T-cell (primary cell): ENCODE results near the gene SGIP1. TPM values are rescaled to one million over a fixed set of nuclear protein-coding genes. Genes with fewer than 3 reads are reported as not detected.

Source experiments
- ATAC-seq, 4 experiments: fragments of 200-7000 bp in 3 of 4; fragments of 150-1000 bp in 1 of 4; cut with Tn5 transposase; replicated peaks in 1 of 4; 1 replicate in 3 of 4; 2 replicates in 1 of 4; pipeline ENCODE4 v1.10.0; 2021; ENCODE audit warnings: moderate library complexity in 3 of 4, mild to moderate bottlenecking in 2 of 4, moderate number of reproducible peaks in 1 of 4
- CTCF ChIA-PET, 2 donors: fragments of 300-600 bp; sonication (Branson Sonifier 250); formaldehyde crosslinking; loops; one replicate each; lab custom pipeline; 2022; ENCODE audit warnings: antibody characterized with exemption in 2 of 2; lab: Charles Lee
- POLR2A ChIA-PET, 2 donors: fragments of 300-600 bp; sonication (Branson Sonifier 250); formaldehyde crosslinking; loops; one replicate each; lab custom pipeline; 2022; ENCODE audit warnings: antibody characterized with exemption in 2 of 2; lab: Charles Lee
- DNase-seq, 35 experiments: peaks; one replicate each; pipeline versions ENCODE4 v3.0.0 to v3.0.0-alpha.2; 2013 to 2023
- H3K27ac ChIP-seq: one replicate; pipeline ENCODE4 v1.5.1; 2013; ENCODE audit warnings: low read length
- H3K27me3 ChIP-seq, 2 experiments: replicated peaks in 1 of 2; 1 replicate in 1 of 2; 2 replicates in 1 of 2; pipeline versions ENCODE4 v1.6.1 to v1.7.0; 2013; ENCODE audit warnings: low read length in 1 of 2, mixed read lengths in 1 of 2; ENCODE audit not compliant: control insufficient read depth in 2 of 2, insufficient read depth in 2 of 2; ENCODE audit errors: extremely low read depth in 1 of 2
- H3K36me3 ChIP-seq, 2 donors: 1 replicate in 1 of 2; 2 replicates in 1 of 2; pipeline versions ENCODE4 v1.6.1 to v1.7.0; 2013; ENCODE audit warnings: low read length in 1 of 2; ENCODE audit not compliant: control insufficient read depth in 2 of 2, insufficient read depth in 1 of 2; ENCODE audit errors: extremely low read depth in 1 of 2
- H3K4me1 ChIP-seq, 2 experiments: 1 replicate in 1 of 2; 2 replicates in 1 of 2; pipeline versions ENCODE4 v1.6.1 to v1.7.0; 2013; ENCODE audit warnings: low read length in 2 of 2, mixed read lengths in 1 of 2; ENCODE audit not compliant: insufficient read depth in 2 of 2, control insufficient read depth in 1 of 2; ENCODE audit errors: extremely low read depth in 1 of 2
- H3K4me3 ChIP-seq, 2 donors: 1 replicate in 1 of 2; 2 replicates in 1 of 2; pipeline versions ENCODE4 v1.5.1 to v1.7.0; 2013; ENCODE audit warnings: mild to moderate bottlenecking in 2 of 2, low read length in 1 of 2, moderate library complexity in 1 of 2; ENCODE audit not compliant: control insufficient read depth in 1 of 2; ENCODE audit errors: extremely low read depth in 1 of 2
- H3K9me3 ChIP-seq: 2 replicates; pipeline ENCODE4 v1.7.0; 2013
- H3K27ac Mint-ChIP-seq, 2 donors: one replicate each; pipeline ENCODE4 v1.8.0; 2020 to 2021; ENCODE audit warnings: mild to moderate bottlenecking in 2 of 2, mixed read lengths in 2 of 2
- H3K27me3 Mint-ChIP-seq, 2 donors: one replicate each; pipeline ENCODE4 v1.8.0; 2021 to 2022; ENCODE audit warnings: mixed read lengths in 2 of 2
- H3K36me3 Mint-ChIP-seq: one replicate; pipeline ENCODE4 v1.8.0; 2021; ENCODE audit warnings: mixed read lengths
- H3K4me1 Mint-ChIP-seq, 3 donors: one replicate each; pipeline ENCODE4 v1.8.0; 2020 to 2022; ENCODE audit warnings: mixed read lengths in 3 of 3, mild to moderate bottlenecking in 1 of 3
- H3K4me3 Mint-ChIP-seq, 3 donors: one replicate each; pipeline ENCODE4 v1.8.0; 2020 to 2022; ENCODE audit warnings: mild to moderate bottlenecking in 3 of 3, mixed read lengths in 3 of 3, moderate library complexity in 3 of 3
- H3K9me3 Mint-ChIP-seq, 3 donors: one replicate each; pipeline ENCODE4 v1.8.0; 2020 to 2022; ENCODE audit warnings: mixed read lengths in 3 of 3
- WGBS: methylation state at CpG from one replicate; pipeline ENCODE4 v1.1.5; 2013; ENCODE audit warnings: missing lambda C conversion rate; ENCODE audit not compliant: insufficient coverage; 5-methylcytosine and 5-hydroxymethylcytosine counted together
- total RNA-seq, 35 experiments: library from RNA in 6 of 35; stranded (reverse) in 6 of 35; fragments of 120-200 nt in 1 of 35; gene quantifications; one replicate each; pipeline versions ENCODE4 v1.2.1 to v1.2.4 and lab custom pipeline; 2013 to 2026

The SGIP1 gene
- total RNA-seq, 5 donors from 2014 or later (not counting 1 experiment from before 2014, with no cell fraction given), result not detected

DNA sequence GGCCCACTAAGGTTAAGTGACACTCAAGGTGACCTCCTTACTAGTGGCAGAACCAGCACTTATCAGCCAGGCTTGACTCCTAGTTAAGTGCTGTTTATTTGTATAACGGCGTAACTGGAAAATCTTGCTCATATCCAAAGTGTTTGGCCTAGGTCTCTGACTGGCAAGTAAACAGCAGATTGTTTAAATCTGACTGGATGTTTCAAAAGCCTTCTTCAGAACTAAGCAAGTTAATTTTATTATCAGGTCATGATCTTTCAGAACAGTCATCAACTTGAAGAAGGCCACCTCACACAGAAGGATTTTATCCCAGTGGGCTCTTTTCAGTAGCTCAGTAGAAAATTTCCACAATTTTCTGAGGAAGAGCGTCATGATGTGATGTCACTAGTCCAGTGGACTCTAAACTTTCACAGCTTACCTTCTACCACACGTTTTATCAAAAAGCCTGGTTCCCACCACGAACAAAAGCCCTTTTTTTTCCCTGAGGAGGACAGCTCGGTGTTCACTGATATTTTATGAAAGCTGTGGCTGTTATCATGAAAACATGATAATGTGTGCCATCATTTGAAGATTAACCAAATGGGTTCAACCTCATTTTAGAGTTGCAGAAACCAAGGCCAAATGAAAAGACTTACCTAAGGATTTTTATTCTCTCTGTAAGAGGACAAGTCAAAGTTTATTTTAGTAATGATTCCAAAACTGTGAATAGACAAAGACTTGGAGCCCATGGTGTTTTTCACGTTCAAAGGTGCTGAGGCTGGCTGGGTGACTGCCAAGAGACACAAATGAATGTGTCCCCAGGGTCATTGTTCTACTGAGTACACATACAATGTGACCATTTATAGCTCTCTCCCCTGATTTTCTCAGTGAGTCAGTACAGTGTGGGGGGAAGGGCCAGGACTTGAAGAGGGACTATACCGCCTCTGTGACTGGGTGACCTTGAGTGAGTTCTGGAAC, 9.1 kb downstream of the SGIP1 start:
- 33% methylated on average over 1 of the region's 8 CpGs for WGBS
- Histone ChIP-seq H3K9me3 (no peaks in the 10 kb centered on the region), H3K27me3 (no peaks in the 10 kb centered on the region), H3K4me1 (no peaks in the 10 kb centered on the region), H3K27ac (no peak overlapping the region), H3K4me3 (no peak overlapping the region), H3K36me3 (no peaks in the 10 kb centered on the region)
- ATAC-seq (no peak), DNase-seq (no peak)
- no peaks in the 10 kb centered on the region for H3K9me3 Mint-ChIP-seq
- ChIA-PET CTCF (no interaction called here), POLR2A (no interaction called here)
- H3K27ac Mint-ChIP-seq, result no peak overlapping the region
- no peak overlapping the region for H3K4me3 Mint-ChIP-seq
- no peaks in the 10 kb centered on the region for H3K4me1 Mint-ChIP-seq
- H3K27me3 Mint-ChIP-seq, result peaks cover 3 to 24% of the 10 kb centered on the region in 2 donors
- H3K36me3 Mint-ChIP-seq, result no peaks in the 10 kb centered on the region

DNA sequence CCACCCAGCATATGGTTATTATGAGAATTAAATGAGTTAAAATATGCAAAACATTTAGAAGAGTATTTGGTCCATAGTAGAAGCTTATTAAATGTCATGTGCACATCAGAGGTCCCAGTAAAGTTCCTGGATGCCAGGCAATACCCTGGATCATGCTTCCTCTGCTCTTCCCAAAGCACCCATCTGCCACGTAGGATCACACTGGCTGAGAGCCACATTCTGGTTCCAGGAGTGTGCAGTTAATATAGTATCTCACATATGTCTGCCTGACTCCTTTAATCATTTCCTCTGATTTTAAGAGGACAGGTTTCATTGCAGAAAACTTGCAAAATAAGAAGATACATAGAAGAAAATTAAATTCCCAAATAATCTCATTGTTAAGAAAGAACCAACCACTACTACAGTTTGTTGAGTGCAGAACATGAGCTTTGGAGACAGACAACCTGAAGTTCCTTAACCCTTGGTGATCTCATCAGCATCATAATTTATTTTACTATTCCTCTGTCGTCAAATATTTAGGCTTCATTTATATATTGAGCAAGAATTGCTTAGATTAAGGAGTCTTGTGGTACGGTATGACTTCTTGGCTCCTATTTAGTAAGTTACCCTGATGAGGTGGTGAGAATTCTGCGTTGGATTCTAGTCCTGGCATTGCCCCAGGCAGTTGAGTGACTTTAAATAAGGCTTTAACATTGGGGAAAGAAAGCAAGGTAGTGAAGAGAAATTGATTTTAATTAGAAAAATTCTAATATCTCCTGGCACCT, 12.3 kb downstream of the SGIP1 start:
- POLR2A ChIA-PET, result no interaction called here
- no CpG with 5 or more reads among the region's 4 CpGs for WGBS
- H3K27ac ChIP-seq, result no peak overlapping the region
- H3K4me3 ChIP-seq, result no peak overlapping the region
- Mint-ChIP-seq H3K27ac (no peak overlapping the region), H3K4me1 (no peaks in the 10 kb centered on the region), H3K9me3 (no peaks in the 10 kb centered on the region), H3K36me3 (no peaks in the 10 kb centered on the region), H3K4me3 (no peak overlapping the region), H3K27me3 (peaks cover 3 to 11% of the 10 kb centered on the region in 2 donors)
- ATAC-seq (no peak), DNase-seq (no peak)
- no peaks in the 10 kb centered on the region for H3K36me3 ChIP-seq
- H3K9me3 ChIP-seq, result no peaks in the 10 kb centered on the region
- no peaks in the 10 kb centered on the region for H3K27me3 ChIP-seq
- no peaks in the 10 kb centered on the region for H3K4me1 ChIP-seq
- CTCF ChIA-PET, result no interaction called here

DNA sequence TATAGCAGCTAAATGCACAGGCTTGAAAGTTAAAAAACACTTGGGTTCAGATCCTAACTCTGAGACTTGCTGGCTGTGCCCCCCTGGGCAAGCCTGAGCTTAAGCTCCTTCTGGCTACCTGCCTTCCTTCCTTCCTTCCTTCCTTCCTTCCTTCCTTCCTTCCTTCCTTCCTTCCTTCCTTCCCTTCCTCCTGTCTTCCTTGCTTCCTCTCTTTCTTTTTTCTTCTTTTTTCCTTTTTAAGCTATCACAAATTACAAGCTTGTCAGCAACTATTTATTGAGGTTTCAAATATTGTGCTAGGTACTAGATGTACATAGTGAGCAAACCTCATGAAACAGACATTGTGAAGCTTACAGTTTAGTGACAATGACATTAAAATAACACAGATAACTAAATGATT, 15.1 kb downstream of the SGIP1 start:
- Histone ChIP-seq H3K9me3 (no peaks in the 10 kb centered on the region), H3K27ac (no peak overlapping the region), H3K36me3 (no peaks in the 10 kb centered on the region), H3K27me3 (no peaks in the 10 kb centered on the region), H3K4me1 (peaks cover 0 to 6% of the 10 kb centered on the region in 2 experiments), H3K4me3 (no peak overlapping the region)
- Mint-ChIP-seq H3K36me3 (no peaks in the 10 kb centered on the region), H3K27me3 (peaks cover 3 to 15% of the 10 kb centered on the region in 2 donors), H3K4me1 (peaks cover 0 to 10% (median 2%) of the 10 kb centered on the region in 3 donors), H3K27ac (no peak overlapping the region), H3K9me3 (no peaks in the 10 kb centered on the region), H3K4me3 (no peak overlapping the region)
- ATAC-seq (no peak), DNase-seq (no peak)
- POLR2A ChIA-PET, result no interaction called here
- CTCF ChIA-PET, result interaction anchor here in 1 of 2 donors (0.7 kb wide), 1 partner anchor 332 kb away, joined by 15 read pairs; no protein-coding TSS in a partner anchor

DNA sequence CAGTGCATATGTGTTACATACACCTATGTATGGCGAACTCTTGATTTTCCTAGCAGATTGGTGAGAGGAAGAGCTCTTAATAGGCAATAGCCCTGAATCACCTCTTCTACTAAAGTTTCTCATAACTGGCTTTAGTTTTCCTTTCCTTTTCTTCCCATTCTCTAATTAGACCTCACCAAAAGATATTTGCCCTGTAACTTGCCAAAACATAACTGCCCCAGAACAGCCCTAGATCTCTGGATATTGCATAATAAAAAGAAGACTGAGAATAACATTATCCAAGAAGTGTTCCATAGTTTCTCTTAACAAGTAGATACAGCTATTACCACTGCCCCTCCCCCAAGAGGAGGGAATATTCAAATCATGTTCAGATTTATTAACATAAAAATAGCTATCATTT, 16.3 kb downstream of the SGIP1 start:
- ATAC-seq, result no peak
- ChIA-PET POLR2A (no interaction called here), CTCF (interaction anchor here in 1 of 2 donors (0.9 kb wide), 1 partner anchor 494 kb away, joined by 3 read pairs; no protein-coding TSS in a partner anchor)
- H3K4me3 ChIP-seq, result no peak overlapping the region
- H3K36me3 ChIP-seq, result no peaks in the 10 kb centered on the region
- DNase-seq, result no peak
- peaks cover 0 to 6% of the 10 kb centered on the region in 2 experiments for H3K4me1 ChIP-seq
- Mint-ChIP-seq H3K4me3 (no peak overlapping the region), H3K36me3 (no peaks in the 10 kb centered on the region), H3K9me3 (no peaks in the 10 kb centered on the region), H3K27me3 (peaks cover 7 to 15% of the 10 kb centered on the region in 2 donors), H3K4me1 (peaks cover 0 to 10% (median 2%) of the 10 kb centered on the region in 3 donors), H3K27ac (no peak overlapping the region)
- no peak overlapping the region for H3K27ac ChIP-seq
- WGBS, result no CpG with 5 or more reads among the region's 1 CpG
- no peaks in the 10 kb centered on the region for H3K27me3 ChIP-seq
- H3K9me3 ChIP-seq, result no peaks in the 10 kb centered on the region

DNA sequence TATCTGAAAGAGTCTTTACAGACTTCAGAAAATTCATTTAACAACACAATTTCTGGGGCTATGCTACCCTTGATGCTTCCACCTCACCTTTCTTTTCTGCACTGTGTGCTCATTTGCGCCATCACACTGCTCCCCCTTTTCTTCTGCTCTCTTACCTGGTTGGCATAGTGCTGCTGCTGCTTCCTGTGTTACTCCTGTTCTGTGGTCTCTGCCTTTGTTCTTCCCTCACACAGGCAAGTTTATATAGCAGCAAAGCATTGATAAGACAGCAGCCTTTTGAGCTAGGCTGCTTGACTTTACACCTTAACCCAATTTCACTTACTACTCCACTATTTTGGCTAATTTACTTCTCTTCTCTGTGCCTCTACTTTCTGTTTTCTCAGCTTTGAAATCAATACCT, 18.3 kb downstream of the SGIP1 start:
- Histone ChIP-seq H3K27me3 (no peaks in the 10 kb centered on the region), H3K36me3 (no peaks in the 10 kb centered on the region), H3K27ac (no peak overlapping the region), H3K4me1 (peaks cover 0 to 6% of the 10 kb centered on the region in 2 experiments), H3K4me3 (no peak overlapping the region), H3K9me3 (no peaks in the 10 kb centered on the region)
- POLR2A ChIA-PET, result interaction anchor here (0.5 to 0.7 kb wide), 3 partner anchors 29 to 510 kb away, joined by 3 to 4 read pairs (median 4); no protein-coding TSS in a partner anchor
- no peaks in the 10 kb centered on the region for H3K36me3 Mint-ChIP-seq
- H3K4me3 Mint-ChIP-seq, result no peak overlapping the region
- ATAC-seq, result peak in 1 of 4 experiments; percentile 78
- CTCF ChIA-PET, result no interaction called here
- no peak overlapping the region for H3K27ac Mint-ChIP-seq
- WGBS, result 11% methylated on average over 1 of the region's 1 CpG
- peak in 1 of 35 experiments; percentile 4 for DNase-seq
- peaks cover 7 to 19% of the 10 kb centered on the region in 2 donors for H3K27me3 Mint-ChIP-seq
- no peaks in the 10 kb centered on the region for H3K9me3 Mint-ChIP-seq
- H3K4me1 Mint-ChIP-seq, result peaks cover 0 to 10% (median 2%) of the 10 kb centered on the region in 3 donors

DNA sequence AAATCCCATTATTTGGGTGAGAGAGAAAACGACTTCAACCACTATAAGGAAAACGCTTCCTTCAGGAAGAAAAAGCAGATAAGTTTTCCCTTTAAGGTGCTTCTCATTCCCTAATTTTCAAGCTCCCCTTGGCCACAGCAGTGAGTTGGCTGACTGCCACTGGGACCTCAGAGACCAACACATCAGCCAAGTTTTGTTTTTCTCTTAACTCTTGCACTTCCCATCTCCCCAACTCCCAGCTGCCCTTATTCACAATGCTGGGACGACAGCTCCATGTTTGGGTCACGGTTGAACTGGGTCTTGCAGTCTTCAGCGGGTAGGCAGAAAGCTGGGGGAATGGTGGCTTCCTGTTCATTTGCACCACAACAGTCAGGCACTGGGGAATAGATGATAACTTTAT, 18.9 kb downstream of the SGIP1 start:
- H3K4me1 ChIP-seq, result peaks cover 0 to 6% of the 10 kb centered on the region in 2 experiments
- Mint-ChIP-seq H3K27ac (no peak overlapping the region), H3K36me3 (no peaks in the 10 kb centered on the region), H3K4me1 (peaks cover 0 to 10% (median 2%) of the 10 kb centered on the region in 3 donors), H3K4me3 (no peak overlapping the region), H3K27me3 (peaks cover 7 to 13% of the 10 kb centered on the region in 2 donors), H3K9me3 (no peaks in the 10 kb centered on the region)
- ATAC-seq, result no peak
- DNase-seq, result no peak
- WGBS, result no CpG with 5 or more reads among the region's 5 CpGs
- H3K9me3 ChIP-seq, result no peaks in the 10 kb centered on the region
- H3K27me3 ChIP-seq, result no peaks in the 10 kb centered on the region
- H3K27ac ChIP-seq, result no peak overlapping the region
- no peak overlapping the region for H3K4me3 ChIP-seq
- H3K36me3 ChIP-seq, result no peaks in the 10 kb centered on the region
- ChIA-PET CTCF (interaction anchor here in 1 of 2 donors (0.5 kb wide), 1 partner anchor 597 kb away, joined by 6 read pairs; no protein-coding TSS in a partner anchor), POLR2A (interaction anchor here (0.5 to 0.7 kb wide), 3 partner anchors 28 to 511 kb away, joined by 3 to 4 read pairs (median 4); no protein-coding TSS in a partner anchor)
